ENCODE measurements around the gene EFR3B.

- TF ChIP-seq POLR2A (IDR thresholded peaks at IDR 0.05; ENCODE audit: low read depth, low read length) = no peak
- TF ChIP-seq CTCF (conservative IDR thresholded peaks at IDR 0.05; ENCODE audit: low read depth, low read length) = no peak
- TF ChIP-seq MXI1 (IDR thresholded peaks at IDR 0.05; ENCODE audit: borderline replicate concordance, low read depth, low read length) = no peak
- TF ChIP-seq RAD21 (IDR thresholded peaks at IDR 0.05; ENCODE audit: low read length) = no peak
- TF ChIP-seq MAZ (IDR thresholded peaks at IDR 0.05; ENCODE audit: borderline replicate concordance, low read depth, low read length) = no peak
- no peak for TF ChIP-seq CHD1 (IDR thresholded peaks at IDR 0.05; ENCODE audit: low read depth, low read length)
- no peak for TF ChIP-seq FOS (IDR thresholded peaks at IDR 0.05; ENCODE audit: low read depth, low read length)
- TF ChIP-seq ELK1 (IDR thresholded peaks at IDR 0.05; ENCODE audit: borderline replicate concordance, low read depth, low read length) = no peak
- no peak for TF ChIP-seq MAFK (IDR thresholded peaks at IDR 0.05; ENCODE audit: low read depth, low read length)
- no peak for TF ChIP-seq RFX5 (IDR thresholded peaks at IDR 0.05; ENCODE audit: low read depth, low read length)
- no peak for TF ChIP-seq USF2 (IDR thresholded peaks at IDR 0.05; ENCODE audit: low read depth, low read length)
- no peak for TF ChIP-seq NFE2L2 (IDR thresholded peaks at IDR 0.05; ENCODE audit: low read depth, low read length)
Observed at GRCh38 chr2:25000503-25001324, 41.2 kb upstream of the EFR3B start.

Data from IMR-90 (cell line).